ENCODE measurements around the gene DYNLRB1. TPM values are rescaled to one million over a fixed set of nuclear protein-coding genes. Genes with fewer than 3 reads are reported as not detected.
A peak's percentile ranks its signal among the peaks of the same experiment; 100 is the strongest.

DYNLRB1 gene
- total and polyA plus RNA-seq, 2 of the 13 experiments (the other 11 are each of a cell fraction or from before 2014, with no cell fraction given), result 140 to 244 TPM

- peak overlapping the region; percentile 59 for H3K9ac ChIP-seq (ENCODE audit: insufficient read depth, low read depth, low read length)
- H3K4me2 ChIP-seq (ENCODE audit: low read depth, low read length), result peak overlapping the region; percentile 77
- ChIA-PET CTCF (ENCODE audit: low intra/inter-chr PET ratio, low total read pairs) (no interaction called here), POLR2A (interaction anchor here (0.5 to 1.7 kb wide), 14 partner anchors 9 to 314 kb away, joined by 3 to 12 read pairs (median 4); partner anchors contain the start of genes AHCY, ITCH and NCOA6)
- WGBS (ENCODE audit: low lambda C conversion rate), result 3% methylated on average over 3 of the region's 3 CpGs
- ATAC-seq (peak; percentile 46), DNase-seq (ENCODE audit: low spot score) (peak; percentile 73), FAIRE-seq (peak; percentile 67)
- H3K79me2 ChIP-seq (ENCODE audit: insufficient read depth, low read length), result peaks cover 10% of the 10 kb centered on the region
- H3K27ac ChIP-seq (ENCODE audit: extremely low read length, insufficient read depth, low read length), result peak overlapping the region; percentile 74
- no peaks in the 10 kb centered on the region for H3K9me3 ChIP-seq (ENCODE audit: low read length)
- peaks cover 8 to 31% of the 10 kb centered on the region in 2 experiments for H3K36me3 ChIP-seq (replicated peaks in 1 of 2; ENCODE audit: control insufficient read depth in 1 of 2, insufficient read depth in 2 of 2, low read length in 2 of 2)
- H4K20me1 ChIP-seq (ENCODE audit: insufficient read depth, low read length), result peaks cover 3% of the 10 kb centered on the region; the same call in 1 of the 2 replicates
- BruUV-seq (replicated peaks), result no TSS peak
- H3K4me3 ChIP-seq (replicated peaks in 1 of 3; ENCODE audit: insufficient read depth in 1 of 3, low read depth in 2 of 3, low read length in 3 of 3), result peak overlapping the region; percentile 15 to 43 (median 17); a peak in 5 of 6 replicates
- no peaks in the 10 kb centered on the region; a peak in 1 of 5 replicates for H3K27me3 ChIP-seq (ENCODE audit: control insufficient read depth in 1 of 2, insufficient read depth in 2 of 2, low read length in 2 of 2)
- H2AFZ ChIP-seq (ENCODE audit: low read length), result no peak overlapping the region
- in situ Hi-C loops (cut with HindIII; ENCODE audit: extremely low pct_ligation_motif_present, low pct_unique_long_range_greater_than_20kb) (no loop called here), intact Hi-C loops (cut with micrococcal nuclease; ENCODE audit: unreplicated experiment) (loop anchor here (2.0 kb wide), 2 partner anchors 13 to 35 kb away; no protein-coding TSS in a partner anchor)
- H3K4me1 ChIP-seq (ENCODE audit: insufficient read depth, low read length), result peaks cover 51% of the 10 kb centered on the region
- TF ChIP-seq ZXDC (CRISPR knock-in tag; IDR thresholded peaks at IDR 0.05), result no peak
- TF ChIP-seq ZBTB7B (CRISPR knock-in tag; IDR thresholded peaks at IDR 0.05), result 0 out of 2 replicates have a peak, but pooled peaks have one; percentile 46
- 0 out of 2 replicates have a peak, but pooled peaks have one; percentile 38 for TF ChIP-seq POGZ (CRISPR knock-in tag; IDR thresholded peaks at IDR 0.05)
- TF ChIP-seq CCAR2 (optimal IDR thresholded peaks at IDR 0.05; ENCODE audit: low read depth, low read length), result no peak
- peak; percentile 85; the same call in 1 of the 2 replicates for TF ChIP-seq SMYD3 (CRISPR knock-in tag; IDR thresholded peaks at IDR 0.05)
- no peak for TF ChIP-seq ZNF225 (CRISPR knock-in tag; IDR thresholded peaks at IDR 0.05)
- TF ChIP-seq ARID3A (IDR thresholded peaks at IDR 0.05; ENCODE audit: low read depth, low read length), result peak; percentile 67
- TF ChIP-seq ZBTB25 (CRISPR knock-in tag; IDR thresholded peaks at IDR 0.05), result peak; percentile 6
- TF ChIP-seq EEA1 (CRISPR knock-in tag; IDR thresholded peaks at IDR 0.05; ENCODE audit: borderline replicate concordance), result no peak
- no peak for TF ChIP-seq PHF8 (CRISPR knock-in tag; IDR thresholded peaks at IDR 0.05)
- peak; percentile 76 for TF ChIP-seq PAXIP1 (CRISPR knock-in tag; conservative IDR thresholded peaks at IDR 0.05)
- 0 out of 2 replicates have a peak, but pooled peaks have one; percentile 4 for TF ChIP-seq NCOR1 (IDR thresholded peaks at IDR 0.05; ENCODE audit: borderline replicate concordance, low read length)
- TF ChIP-seq ZBTB46 (CRISPR knock-in tag; IDR thresholded peaks at IDR 0.05; ENCODE audit: borderline replicate concordance), result no peak
Measured at GRCh38 chr20:34511891-34512265, 4.3 kb upstream of the DYNLRB1 start.

Measured in HepG2 (cell line).